ENCODE measurements around the gene ZEB1. TPM values are rescaled to one million over a fixed set of nuclear protein-coding genes. Genes with fewer than 3 reads are reported as not detected.

ZEB1 gene
- total RNA-seq, 1 experiment from 2014 or later, result 20.4 TPM

- DNase-seq (ENCODE audit: low read depth), result no peak
- in situ Hi-C loops (cut with HindIII; ENCODE audit: low pct_unique_long_range_greater_than_20kb, low sequenced_read_pairs), result no loop called here
These were observed 1.8 kb upstream of the ZEB1 start for GRCh38 chr10:31317171-31317570.

GRCh38 chr10:31317652-31318381 lies 1.2 kb upstream of the ZEB1 start:
- no peak for DNase-seq (ENCODE audit: low read depth)
- in situ Hi-C loops (cut with HindIII; ENCODE audit: low pct_unique_long_range_greater_than_20kb, low sequenced_read_pairs), result no loop called here

DNA sequence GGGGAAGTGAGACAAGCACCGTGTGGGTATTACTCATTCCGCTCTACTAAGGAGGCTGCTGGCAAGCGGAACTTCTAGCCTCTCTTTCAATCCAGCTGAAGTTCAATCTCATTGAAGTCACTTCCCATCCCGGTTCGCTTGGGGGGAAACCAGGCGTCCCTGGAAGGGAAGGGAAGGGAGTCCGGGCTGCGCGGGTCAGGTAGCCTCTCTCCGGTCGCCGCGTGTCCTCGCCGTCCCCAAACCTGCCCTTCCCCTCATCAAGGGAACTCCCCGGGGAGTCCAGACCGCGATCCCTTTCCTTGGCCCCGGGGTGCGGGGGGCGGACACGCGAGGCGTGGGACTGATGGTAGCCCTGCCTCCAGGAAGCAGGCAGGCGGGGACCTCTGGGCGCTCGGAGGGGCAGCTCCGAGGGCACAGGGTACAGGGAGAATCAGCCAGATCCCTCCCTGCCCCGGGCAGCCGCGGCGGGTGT lies 598 bp upstream of the ZEB1 start:
- in situ Hi-C loops (cut with HindIII; ENCODE audit: low pct_unique_long_range_greater_than_20kb, low sequenced_read_pairs), result no loop called here
- DNase-seq (ENCODE audit: low read depth), result peak; percentile 80

DNA sequence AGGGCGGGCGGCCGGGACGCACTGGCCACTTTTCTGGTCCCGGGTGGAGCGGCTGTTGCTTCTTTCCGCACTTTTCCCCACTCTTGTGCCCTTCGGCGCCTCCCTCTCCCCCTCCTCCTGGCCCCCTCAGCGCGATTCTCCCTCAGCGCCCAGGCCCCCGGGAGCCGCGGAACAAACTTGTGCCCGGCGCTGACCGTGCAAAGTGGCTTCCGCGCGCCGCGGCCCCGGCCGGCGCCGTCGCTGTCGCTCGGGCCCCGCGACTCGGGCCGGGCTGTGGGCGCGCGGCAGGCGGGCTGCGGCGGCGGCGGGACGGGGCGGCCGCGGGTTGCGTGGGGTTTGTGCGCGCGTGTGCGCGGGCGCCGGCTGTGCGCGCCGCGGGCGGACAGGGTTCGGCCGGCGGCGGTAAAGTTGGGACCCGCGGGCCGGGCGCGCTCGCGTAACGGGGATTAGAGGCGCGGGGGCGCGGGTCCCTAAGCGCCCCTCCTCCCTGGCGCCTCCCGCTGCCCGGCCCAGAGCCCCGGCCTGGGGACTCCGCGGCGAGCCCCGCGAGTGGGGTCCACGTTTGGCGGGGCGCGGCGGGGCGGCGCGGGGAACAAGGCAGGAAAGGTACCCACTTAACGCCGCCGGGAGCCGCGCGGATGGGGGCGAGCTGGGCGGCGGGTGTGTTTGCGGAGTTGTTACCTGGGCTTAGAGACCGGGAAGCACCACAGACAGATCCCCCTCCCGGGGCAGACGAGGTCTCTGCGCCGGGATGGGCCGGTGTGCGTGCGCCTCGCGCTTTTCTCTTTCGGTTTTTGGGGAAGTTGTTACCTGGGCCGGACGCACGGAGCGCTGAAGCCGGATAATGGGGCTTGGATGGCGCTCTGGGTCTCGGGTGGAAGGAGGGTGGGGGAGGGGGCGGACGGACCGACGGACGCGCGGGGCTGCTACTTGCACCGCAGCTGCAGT lies 860 bp downstream of the ZEB1 start:
- in situ Hi-C loops (cut with HindIII; ENCODE audit: low pct_unique_long_range_greater_than_20kb, low sequenced_read_pairs), result no loop called here
- peak; percentile 48 for DNase-seq (ENCODE audit: low read depth)

GRCh38 chr10:31320550-31321211 lies 1.7 kb downstream of the ZEB1 start:
- in situ Hi-C loops (cut with HindIII; ENCODE audit: low pct_unique_long_range_greater_than_20kb, low sequenced_read_pairs), result no loop called here
- DNase-seq (ENCODE audit: low read depth), result peak; percentile 63

- in situ Hi-C loops (cut with HindIII; ENCODE audit: low pct_unique_long_range_greater_than_20kb, low sequenced_read_pairs), result no loop called here
- DNase-seq (ENCODE audit: low read depth), result peak; percentile 29
These were observed 2.5 kb downstream of the ZEB1 start for GRCh38 chr10:31321396-31321941.

DNA sequence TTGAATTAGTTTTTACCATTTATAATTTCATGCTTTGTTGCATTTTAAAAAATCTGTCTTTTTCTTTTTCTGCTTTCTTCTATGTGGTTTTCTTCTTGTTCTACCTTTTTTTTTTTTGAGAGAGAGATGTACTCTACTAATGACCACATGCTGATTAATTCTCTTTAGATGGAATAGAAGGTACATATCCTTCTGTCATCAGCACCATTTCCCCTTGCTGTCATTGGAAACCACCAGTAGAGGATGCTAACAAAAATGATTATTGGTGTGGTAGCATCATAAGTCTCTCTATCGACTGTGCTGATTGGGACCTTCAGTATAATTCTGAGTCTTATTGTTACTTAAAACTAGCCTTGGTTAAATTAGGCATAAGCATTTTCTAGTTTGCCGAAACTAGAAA lies 3.6 kb downstream of the ZEB1 start:
- DNase-seq (ENCODE audit: low read depth), result peak; percentile 13
- in situ Hi-C loops (cut with HindIII; ENCODE audit: low pct_unique_long_range_greater_than_20kb, low sequenced_read_pairs), result no loop called here

DNA sequence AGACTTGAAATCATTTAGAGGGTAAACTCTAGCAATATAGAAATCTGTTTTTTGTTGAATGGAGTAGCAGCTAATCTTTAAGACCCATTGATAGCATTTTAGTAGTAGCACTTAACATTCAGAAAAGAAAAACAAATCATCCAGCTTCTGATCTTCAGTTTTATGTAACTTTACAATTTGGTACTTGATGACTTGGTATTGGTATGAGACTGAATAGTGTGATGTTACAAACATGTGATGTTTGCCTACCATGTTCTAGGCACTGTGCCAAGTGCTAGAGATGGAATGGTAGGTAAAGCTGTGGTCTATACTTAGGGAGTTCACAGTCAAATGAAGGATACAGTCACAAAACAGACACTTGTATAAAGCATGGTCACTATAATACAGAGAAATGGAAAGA lies 21.3 kb downstream of the ZEB1 start:
- DNase-seq (ENCODE audit: low read depth), result no peak
- in situ Hi-C loops (cut with HindIII; ENCODE audit: low pct_unique_long_range_greater_than_20kb, low sequenced_read_pairs), result no loop called here

GRCh38 chr10:31341552-31341951 lies 22.5 kb downstream of the ZEB1 start:
- DNase-seq (ENCODE audit: low read depth), result no peak
- in situ Hi-C loops (cut with HindIII; ENCODE audit: low pct_unique_long_range_greater_than_20kb, low sequenced_read_pairs), result no loop called here

DNA sequence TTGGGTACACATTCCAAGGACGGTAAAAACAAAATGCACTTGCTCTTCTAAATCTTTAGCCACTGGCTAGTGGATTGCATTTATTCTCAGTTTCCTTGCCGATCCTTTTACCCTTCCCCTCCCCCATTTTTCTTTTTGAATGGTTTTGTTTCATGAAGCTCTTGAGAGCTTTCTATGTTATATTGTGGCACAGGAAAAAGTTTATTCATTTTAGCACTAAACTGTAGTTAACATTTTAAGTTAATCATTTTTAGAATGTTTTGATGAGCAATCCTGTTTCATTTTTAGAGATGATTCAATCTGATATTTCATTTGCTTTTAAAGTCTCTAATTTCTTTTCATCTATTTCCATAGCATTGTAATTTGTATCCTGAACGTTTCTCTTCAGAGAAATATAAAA lies 24.0 kb downstream of the ZEB1 start:
- in situ Hi-C loops (cut with HindIII; ENCODE audit: low pct_unique_long_range_greater_than_20kb, low sequenced_read_pairs), result no loop called here
- DNase-seq (ENCODE audit: low read depth), result no peak

- in situ Hi-C loops (cut with HindIII; ENCODE audit: low pct_unique_long_range_greater_than_20kb, low sequenced_read_pairs), result no loop called here
- DNase-seq (ENCODE audit: low read depth), result no peak
These were observed 24.5 kb downstream of the ZEB1 start for GRCh38 chr10:31343551-31343950.

DNA sequence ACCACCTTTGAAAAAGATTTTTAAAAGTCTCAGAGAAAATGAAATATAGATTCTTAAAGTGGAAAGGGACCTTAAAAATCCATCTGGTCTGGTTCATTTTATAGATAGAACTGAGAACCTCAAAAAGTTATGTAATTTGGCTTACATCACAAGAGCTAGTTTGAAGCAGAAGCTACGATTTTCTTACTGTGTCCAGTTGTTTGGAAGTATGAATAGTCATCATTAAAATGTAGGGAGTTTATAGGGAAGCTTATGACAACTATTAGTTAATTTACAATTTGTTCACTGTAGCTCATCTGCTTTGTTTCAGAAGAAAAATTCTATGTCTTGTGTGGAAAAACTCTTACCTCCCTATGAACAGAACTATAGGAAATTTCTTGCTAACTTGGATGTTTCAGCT lies 26.9 kb downstream of the ZEB1 start:
- in situ Hi-C loops (cut with HindIII; ENCODE audit: low pct_unique_long_range_greater_than_20kb, low sequenced_read_pairs), result no loop called here
- no peak for DNase-seq (ENCODE audit: low read depth)

- in situ Hi-C loops (cut with HindIII; ENCODE audit: low pct_unique_long_range_greater_than_20kb, low sequenced_read_pairs), result no loop called here
- no peak for DNase-seq (ENCODE audit: low read depth)
These were observed 27.9 kb downstream of the ZEB1 start for GRCh38 chr10:31346953-31347352.

DNA sequence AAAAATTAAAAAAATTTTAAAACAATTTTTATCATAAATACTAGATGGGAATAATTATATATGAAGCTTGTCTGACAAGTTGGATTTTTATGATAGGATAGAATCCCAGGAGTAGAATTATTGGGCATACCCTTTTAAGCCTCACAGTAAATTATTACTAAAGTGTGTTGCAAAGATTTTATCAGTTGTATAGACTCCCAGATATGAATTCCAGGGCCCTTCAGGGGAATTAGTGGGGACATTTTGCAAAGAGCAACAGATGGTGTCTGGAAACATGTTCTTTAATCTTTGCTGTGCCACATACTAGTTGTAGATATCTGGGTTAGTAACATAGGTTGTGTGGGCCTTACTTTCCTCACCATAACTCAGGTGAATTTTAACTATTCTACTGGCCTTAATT lies 28.7 kb downstream of the ZEB1 start:
- DNase-seq (ENCODE audit: low read depth), result no peak
- in situ Hi-C loops (cut with HindIII; ENCODE audit: low pct_unique_long_range_greater_than_20kb, low sequenced_read_pairs), result no loop called here

GRCh38 chr10:31350891-31351290 lies 31.9 kb downstream of the ZEB1 start:
- in situ Hi-C loops (cut with HindIII; ENCODE audit: low pct_unique_long_range_greater_than_20kb, low sequenced_read_pairs), result no loop called here

GRCh38 chr10:31352436-31353226 lies 33.6 kb downstream of the ZEB1 start:
- no peak for DNase-seq (ENCODE audit: low read depth)
- in situ Hi-C loops (cut with HindIII; ENCODE audit: low pct_unique_long_range_greater_than_20kb, low sequenced_read_pairs), result no loop called here

More at GRCh38 chr10:31350891-31351290, 31.9 kb downstream of the ZEB1 start:
- DNase-seq (ENCODE audit: low read depth), result no peak

DNA sequence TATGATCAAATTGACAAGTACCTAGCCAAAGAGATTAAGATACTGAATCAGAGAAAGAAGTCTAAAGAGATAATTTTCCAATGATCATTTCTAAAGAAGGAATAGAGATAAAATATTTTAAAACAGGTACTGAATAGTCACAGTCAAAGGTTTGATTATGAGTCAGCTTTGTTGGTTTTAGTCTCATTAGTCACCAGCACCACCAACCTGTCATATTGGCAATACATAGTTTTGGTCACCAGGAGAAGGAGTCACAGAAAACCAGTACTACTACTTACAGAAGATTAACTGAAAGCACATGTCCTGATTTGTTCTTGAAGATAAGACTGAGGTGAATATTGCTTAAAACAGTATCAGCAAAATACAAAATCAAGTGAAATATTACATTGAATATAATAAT lies 34.6 kb downstream of the ZEB1 start:
- in situ Hi-C loops (cut with HindIII; ENCODE audit: low pct_unique_long_range_greater_than_20kb, low sequenced_read_pairs), result no loop called here
- peak; percentile 54 for DNase-seq (ENCODE audit: low read depth)

Measured in Caki2 (cell line).